Memory B cell (primary cell): ENCODE data around the gene CHPF.

ENCODE experiments used
- ATAC-seq: fragments of 150-1000 bp; cut with Tn5 transposase; 2 replicates; pipeline ENCODE4 v1.10.0; 2021; ENCODE audit warnings: low read depth, mild to moderate bottlenecking, moderate library complexity
- DNase-seq, 2 donors: peaks; one replicate each; pipeline ENCODE4 v3.0.0; 2022; ENCODE audit warnings: low spot score in 2 of 2
- H3K27ac Mint-ChIP-seq: one replicate; pipeline ENCODE4 v1.8.0; 2022; ENCODE audit warnings: mild to moderate bottlenecking, moderate library complexity, mixed read lengths
- H3K27me3 Mint-ChIP-seq: one replicate; pipeline ENCODE4 v1.8.0; 2022; ENCODE audit warnings: mixed read lengths
- H3K36me3 Mint-ChIP-seq: one replicate; pipeline ENCODE4 v1.8.0; 2022; ENCODE audit warnings: mild to moderate bottlenecking, mixed read lengths
- H3K4me1 Mint-ChIP-seq: one replicate; pipeline ENCODE4 v1.8.0; 2022; ENCODE audit warnings: mixed read lengths
- H3K4me3 Mint-ChIP-seq: one replicate; pipeline ENCODE4 v1.8.0; 2022; ENCODE audit warnings: mild to moderate bottlenecking, moderate library complexity, mixed read lengths
- H3K9me3 Mint-ChIP-seq: one replicate; pipeline ENCODE4 v1.8.0; 2022; ENCODE audit warnings: mixed read lengths

CHPF gene

DNA sequence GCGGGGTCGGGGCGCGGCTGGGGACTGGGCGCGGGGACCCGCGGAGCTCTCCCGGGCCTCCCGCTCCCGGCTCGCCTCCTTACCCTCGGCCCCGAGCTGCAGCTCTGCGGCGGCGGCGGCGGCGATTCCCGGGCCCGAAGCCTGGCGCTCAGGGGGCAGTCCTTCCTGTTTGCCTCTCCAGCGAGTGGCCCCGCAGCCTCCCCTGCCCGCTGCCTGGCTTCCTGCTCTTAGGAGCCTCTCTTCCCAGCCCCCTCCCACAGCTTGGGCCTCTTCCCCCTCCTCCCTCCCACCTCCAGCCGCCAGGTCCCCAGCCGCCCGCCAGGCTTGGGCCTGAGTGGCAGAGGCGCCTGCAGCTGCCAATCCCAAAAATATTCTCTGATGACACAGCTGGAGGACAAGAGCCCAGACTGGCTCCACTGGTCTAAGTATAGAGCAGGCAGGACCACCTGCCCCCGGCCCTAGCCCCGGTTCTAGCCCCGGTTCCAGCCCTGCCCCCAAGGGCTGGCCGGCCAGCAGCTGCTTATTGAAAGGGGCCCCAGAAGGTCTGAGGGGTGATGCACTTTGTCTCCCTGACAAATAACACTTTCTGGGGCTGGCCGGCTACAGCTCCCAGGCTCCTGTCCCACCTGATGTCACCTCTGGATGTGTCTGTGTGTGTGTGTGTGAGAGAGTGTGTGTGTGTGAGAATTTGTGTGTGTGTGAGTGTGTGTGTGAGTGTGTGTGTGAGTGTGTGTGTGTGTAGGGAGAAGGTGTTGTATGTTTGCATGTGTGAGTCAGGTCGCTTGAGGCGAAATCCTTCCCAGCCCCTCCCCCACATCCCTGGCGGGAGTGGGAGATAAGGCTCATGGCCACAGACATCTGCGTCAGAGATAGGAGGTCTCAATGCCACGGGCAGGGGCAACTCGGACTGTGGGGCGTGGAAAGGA, 28.0 kb upstream of the CHPF start, which contains the start of gene OBSL1:
Gene OBSL1, minus strand, starts transcription at position 229 of the 926 bp plus-strand sequence. CDS start 307 bp downstream, outside the sequence.
- no peak within 1 kb of the TSS for H3K27ac Mint-ChIP-seq
- peaks cover 27% of the 10 kb centered on the region for H3K27me3 Mint-ChIP-seq
- H3K36me3 Mint-ChIP-seq, result no peaks in the 10 kb centered on the region
- no peaks in the 10 kb centered on the region for H3K9me3 Mint-ChIP-seq
- no peak for DNase-seq
- peaks cover 4% of the 10 kb centered on the region for H3K4me1 Mint-ChIP-seq
- peak; percentile 15 for ATAC-seq
- peak within 1 kb of the TSS; percentile 44 for H3K4me3 Mint-ChIP-seq

DNA sequence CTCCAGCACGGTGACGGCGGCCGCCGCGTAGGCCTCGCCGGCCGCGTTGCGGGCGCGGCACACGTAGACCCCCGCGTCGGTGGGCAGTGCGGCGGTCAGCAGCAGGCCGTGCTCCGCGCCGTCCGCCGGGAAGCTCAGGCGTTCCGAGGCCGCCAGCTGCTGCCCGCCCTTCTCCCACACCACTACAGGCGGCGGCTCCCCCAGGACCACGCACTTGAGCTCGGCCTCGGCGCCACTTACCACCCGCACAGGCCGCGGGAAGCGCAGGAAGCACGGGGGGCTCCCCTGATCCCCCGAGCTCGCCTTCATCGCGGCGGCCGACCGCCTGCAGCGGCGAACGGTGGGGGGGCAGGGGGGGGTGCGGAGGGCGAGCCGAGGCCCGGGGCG, 27.3 kb upstream of the CHPF start:
- Mint-ChIP-seq H3K27ac (no peak overlapping the region), H3K4me3 (no peak overlapping the region), H3K9me3 (no peaks in the 10 kb centered on the region), H3K27me3 (peaks cover 27% of the 10 kb centered on the region), H3K4me1 (peaks cover 4% of the 10 kb centered on the region), H3K36me3 (no peaks in the 10 kb centered on the region)
- DNase-seq, result no peak
- peak; percentile 21 for ATAC-seq

DNA sequence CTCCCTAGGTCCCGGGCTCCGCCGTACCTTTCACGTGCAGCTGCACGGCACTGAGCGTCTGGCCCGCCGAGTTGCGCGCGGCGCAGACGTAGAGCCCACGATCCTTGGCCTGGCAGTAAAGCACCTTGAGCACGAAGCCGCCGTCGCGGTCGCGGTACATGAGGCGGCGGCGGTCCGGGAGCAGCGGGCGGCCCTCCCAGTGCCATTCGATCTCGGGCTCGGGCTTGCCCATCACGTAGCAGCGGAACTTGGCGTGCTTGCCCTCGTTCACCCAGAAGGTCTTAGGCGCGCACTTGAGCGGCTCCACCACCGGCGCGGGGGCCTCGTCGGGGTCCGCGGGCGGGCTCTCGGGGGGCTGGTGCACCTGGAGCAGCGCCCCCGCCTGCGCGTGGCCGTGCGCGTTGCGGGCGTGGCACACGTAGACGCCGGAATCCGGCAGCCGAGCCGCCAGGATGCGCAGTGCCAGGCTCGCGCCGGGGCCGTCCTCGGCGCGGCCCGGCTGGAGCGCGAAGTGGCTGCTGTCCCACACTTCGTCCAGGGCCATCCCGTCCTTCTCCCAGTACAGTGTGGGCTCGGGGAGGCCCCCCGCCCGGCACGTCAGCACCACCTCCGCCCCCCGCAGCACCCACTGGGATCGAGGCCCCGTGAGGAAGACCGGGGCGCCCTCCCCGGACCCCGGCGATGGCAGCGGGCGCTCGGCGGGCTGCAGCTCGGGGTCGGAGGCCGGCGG, 26.8 kb upstream of the CHPF start:
- Mint-ChIP-seq H3K4me3 (peak overlapping the region; percentile 34), H3K4me1 (peaks cover 4% of the 10 kb centered on the region), H3K27ac (no peak overlapping the region), H3K36me3 (no peaks in the 10 kb centered on the region), H3K9me3 (no peaks in the 10 kb centered on the region), H3K27me3 (peaks cover 26% of the 10 kb centered on the region)
- ATAC-seq (peak; percentile 12), DNase-seq (no peak)

DNA sequence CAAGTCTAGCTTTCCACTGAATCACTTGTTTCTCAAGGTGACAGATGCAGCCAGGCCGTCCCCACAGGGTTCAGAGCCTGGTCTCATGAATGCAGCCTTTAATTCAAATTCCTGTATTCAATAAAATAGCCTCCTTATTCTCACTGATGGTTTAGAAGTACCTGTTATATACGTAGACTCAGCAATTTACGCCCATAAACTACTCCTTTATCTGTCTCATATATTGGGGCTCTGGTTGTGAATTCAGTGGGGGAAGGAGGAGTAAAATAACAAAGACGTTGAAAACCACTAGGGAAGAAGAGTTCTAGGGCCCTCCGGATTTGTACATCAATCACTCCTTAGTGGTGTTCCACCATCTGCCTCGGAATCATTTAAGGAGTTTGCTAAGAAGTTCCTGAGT, 26.0 kb upstream of the CHPF start:
- DNase-seq (no peak), ATAC-seq (no peak)
- Mint-ChIP-seq H3K27me3 (peaks cover 24% of the 10 kb centered on the region), H3K4me1 (peaks cover 4% of the 10 kb centered on the region), H3K9me3 (no peaks in the 10 kb centered on the region), H3K4me3 (peak overlapping the region; percentile 25), H3K36me3 (no peaks in the 10 kb centered on the region), H3K27ac (no peak overlapping the region)

DNA sequence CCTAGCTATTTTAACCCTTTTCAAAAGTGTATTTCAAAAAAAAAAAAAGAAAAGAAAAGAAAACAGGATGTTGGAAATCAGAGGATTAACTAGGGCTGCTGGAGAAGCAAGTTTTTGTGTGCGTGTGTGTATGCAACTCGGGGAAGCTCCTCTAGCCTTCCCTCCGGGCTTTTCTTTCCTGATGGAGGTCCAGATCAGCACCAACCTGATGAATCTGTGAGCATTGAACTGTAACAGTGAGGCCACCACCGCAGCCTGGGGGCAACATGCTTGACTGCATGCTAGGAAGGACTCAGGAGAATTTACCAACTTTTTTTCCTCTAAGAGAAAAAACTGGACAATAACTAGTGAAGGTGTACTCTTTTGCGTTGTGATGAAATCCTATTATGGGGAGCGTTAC, 25.4 kb upstream of the CHPF start:
- no peaks in the 10 kb centered on the region for H3K9me3 Mint-ChIP-seq
- H3K27me3 Mint-ChIP-seq, result peaks cover 28% of the 10 kb centered on the region
- H3K4me1 Mint-ChIP-seq, result peaks cover 4% of the 10 kb centered on the region
- no peak for ATAC-seq
- no peak overlapping the region for H3K27ac Mint-ChIP-seq
- H3K4me3 Mint-ChIP-seq, result no peak overlapping the region
- H3K36me3 Mint-ChIP-seq, result no peaks in the 10 kb centered on the region
- DNase-seq, result no peak

DNA sequence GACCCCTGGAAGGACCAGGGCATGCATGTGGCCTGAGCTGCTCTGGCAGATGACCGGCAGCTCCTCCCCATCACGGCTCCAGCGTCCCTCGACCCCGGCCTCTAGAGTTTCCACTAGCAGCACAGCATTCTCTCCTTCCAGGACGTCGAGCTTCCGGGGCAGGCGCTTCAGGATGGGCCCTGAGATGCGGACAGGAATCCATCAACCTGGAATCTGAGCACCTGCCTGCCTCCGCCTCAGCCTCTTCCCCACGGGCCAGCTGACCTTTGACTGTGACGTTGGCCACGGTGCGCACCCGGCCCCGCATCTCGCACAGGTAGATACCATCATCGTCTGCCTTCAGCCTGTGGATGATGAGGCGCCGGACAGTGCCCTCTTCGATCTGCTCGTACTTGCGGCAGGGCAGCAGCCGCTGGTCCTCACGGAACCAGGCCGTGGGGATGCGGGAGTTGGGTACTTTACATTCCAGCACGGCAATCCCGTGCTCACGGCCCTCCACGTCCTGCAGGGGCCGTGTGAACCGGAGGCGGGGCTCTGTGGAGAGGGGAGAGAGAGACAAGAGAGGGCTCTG, 24.3 kb upstream of the CHPF start:
- DNase-seq (no peak), ATAC-seq (no peak)
- Mint-ChIP-seq H3K36me3 (no peaks in the 10 kb centered on the region), H3K27ac (no peak overlapping the region), H3K9me3 (no peaks in the 10 kb centered on the region), H3K4me1 (peaks cover 4% of the 10 kb centered on the region), H3K27me3 (peaks cover 28% of the 10 kb centered on the region), H3K4me3 (no peak overlapping the region)

DNA sequence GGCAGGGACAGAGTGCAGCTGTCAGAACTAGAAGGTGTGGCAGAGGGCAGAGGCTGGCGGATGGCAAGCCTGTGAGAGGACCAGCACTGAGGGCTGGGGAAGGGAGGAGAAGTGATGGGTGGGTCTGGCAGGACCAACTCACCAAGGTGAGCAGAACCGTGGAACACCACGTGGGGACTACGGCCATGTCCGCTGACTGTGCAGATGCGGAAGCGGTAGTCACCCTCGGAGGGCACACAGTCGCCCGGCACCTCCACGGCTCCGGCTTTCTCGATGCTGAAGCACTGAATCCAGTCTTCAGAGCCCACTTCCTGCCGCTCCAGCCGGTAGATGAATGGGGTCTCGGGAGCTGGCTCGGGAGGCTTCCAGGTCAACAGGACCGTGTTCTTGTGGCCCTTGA, 23.5 kb upstream of the CHPF start:
- no peak for DNase-seq
- H3K4me3 Mint-ChIP-seq, result no peak overlapping the region
- H3K27ac Mint-ChIP-seq, result no peak overlapping the region
- H3K9me3 Mint-ChIP-seq, result no peaks in the 10 kb centered on the region
- H3K27me3 Mint-ChIP-seq, result peaks cover 31% of the 10 kb centered on the region
- ATAC-seq, result no peak
- H3K36me3 Mint-ChIP-seq, result no peaks in the 10 kb centered on the region
- H3K4me1 Mint-ChIP-seq, result peaks cover 4% of the 10 kb centered on the region

DNA sequence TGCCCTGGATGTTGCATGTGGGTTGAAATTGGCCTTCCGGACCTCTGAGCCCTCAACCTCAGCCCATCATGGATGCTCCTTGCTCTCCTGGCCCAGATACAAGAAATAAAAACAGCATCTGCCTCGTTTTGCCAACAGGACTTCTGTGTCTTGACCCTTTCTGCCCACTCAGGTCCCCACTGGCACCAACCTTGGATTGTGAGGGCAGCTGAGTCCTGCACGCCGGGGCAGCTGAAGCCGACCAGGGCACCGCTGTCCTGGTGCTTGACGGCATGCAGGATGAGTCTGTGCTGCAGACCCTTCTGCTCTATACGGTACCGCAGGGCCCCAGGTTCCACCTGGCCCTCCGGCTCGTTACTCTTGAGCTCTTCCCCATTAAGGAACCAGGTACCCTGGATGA, 23.0 kb upstream of the CHPF start:
- no peak for ATAC-seq
- no peak overlapping the region for H3K4me3 Mint-ChIP-seq
- no peaks in the 10 kb centered on the region for H3K36me3 Mint-ChIP-seq
- no peak overlapping the region for H3K27ac Mint-ChIP-seq
- peaks cover 27% of the 10 kb centered on the region for H3K27me3 Mint-ChIP-seq
- no peak for DNase-seq
- H3K4me1 Mint-ChIP-seq, result peaks cover under 1% of the 10 kb centered on the region
- H3K9me3 Mint-ChIP-seq, result no peaks in the 10 kb centered on the region

DNA sequence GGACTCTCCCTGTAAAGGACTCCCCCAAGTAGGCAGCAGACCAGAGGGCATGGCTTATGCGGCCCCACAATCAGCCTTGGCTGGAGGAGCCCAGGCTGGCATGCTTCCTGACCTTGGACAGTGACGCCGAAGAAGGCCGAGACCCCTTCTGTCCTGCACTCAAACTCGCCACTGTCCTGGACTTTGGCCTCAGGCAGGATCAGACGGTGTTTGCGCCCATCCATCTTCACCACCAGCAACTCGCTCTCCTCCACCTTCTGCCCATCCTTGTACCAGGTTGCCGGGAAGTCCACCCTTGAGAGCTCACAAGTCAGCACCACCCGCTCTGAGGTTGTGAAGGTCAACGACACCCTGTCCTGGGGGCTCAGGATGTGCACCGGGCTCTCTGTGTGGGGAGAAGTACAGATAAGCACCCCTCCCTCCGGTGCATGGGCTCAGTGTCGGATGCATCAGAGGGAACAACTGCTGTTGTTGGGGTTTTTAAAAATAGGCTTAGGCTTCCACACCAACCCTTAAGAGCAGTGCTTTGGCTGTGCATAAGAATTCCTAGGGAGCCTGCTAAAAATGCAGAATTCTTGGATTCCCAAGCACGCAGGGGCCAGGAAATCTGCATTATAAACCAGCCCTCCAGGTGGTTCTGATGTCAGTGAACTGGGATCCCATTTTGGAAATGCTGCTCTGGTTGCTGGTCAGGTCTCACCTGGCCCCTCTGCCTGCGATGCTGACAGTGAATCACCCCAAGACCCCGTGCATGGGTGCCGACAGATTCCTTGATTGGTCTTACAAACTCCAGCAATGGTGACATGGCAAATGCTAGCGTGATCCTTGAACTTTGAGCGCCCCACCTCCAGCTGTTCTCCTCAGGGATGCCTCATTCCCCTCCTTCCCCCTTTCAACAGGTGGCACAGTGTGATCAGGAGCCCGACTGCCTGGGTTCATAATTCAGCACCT, 21.8 kb upstream of the CHPF start:
- no peak overlapping the region for H3K27ac Mint-ChIP-seq
- peaks cover 34% of the 10 kb centered on the region for H3K27me3 Mint-ChIP-seq
- ATAC-seq (no peak), DNase-seq (no peak)
- no peak overlapping the region for H3K4me3 Mint-ChIP-seq
- H3K4me1 Mint-ChIP-seq, result no peaks in the 10 kb centered on the region
- H3K9me3 Mint-ChIP-seq, result no peaks in the 10 kb centered on the region
- H3K36me3 Mint-ChIP-seq, result no peaks in the 10 kb centered on the region

DNA sequence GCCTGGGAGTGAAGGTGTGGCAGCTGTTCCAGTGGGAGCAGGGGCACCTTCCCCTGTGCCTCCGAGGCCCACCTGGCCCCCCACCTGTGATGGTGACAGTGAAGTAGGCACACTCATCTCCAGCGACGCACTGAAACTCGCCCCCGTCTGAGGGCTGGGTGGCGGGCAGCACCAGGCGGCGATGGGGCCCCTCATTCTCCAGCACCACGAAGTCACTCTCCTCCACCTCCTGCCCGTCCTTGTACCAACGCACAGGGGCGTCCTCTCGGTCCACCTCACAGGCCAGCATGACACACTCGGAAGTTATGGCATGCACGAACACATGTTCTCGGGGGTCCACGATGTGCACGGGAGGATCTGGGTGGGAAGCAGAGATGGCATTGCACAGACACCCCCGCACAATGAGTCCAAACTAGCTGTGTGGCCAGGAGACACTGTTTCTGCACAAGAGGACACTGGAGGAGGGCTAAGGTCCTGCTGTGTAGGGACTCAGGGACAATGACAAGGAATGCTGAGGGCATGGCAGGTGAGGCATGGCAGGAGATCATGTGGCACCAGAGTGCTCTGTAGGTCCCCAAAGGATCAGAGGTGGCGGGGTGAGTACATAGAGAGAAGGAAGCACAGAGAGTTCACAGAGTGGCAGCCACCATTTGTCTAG, 19.8 kb upstream of the CHPF start:
- no peak overlapping the region for H3K27ac Mint-ChIP-seq
- DNase-seq (no peak), ATAC-seq (no peak)
- no peaks in the 10 kb centered on the region for H3K9me3 Mint-ChIP-seq
- H3K4me3 Mint-ChIP-seq, result no peak overlapping the region
- H3K36me3 Mint-ChIP-seq, result no peaks in the 10 kb centered on the region
- H3K27me3 Mint-ChIP-seq, result peaks cover 36% of the 10 kb centered on the region
- no peaks in the 10 kb centered on the region for H3K4me1 Mint-ChIP-seq

DNA sequence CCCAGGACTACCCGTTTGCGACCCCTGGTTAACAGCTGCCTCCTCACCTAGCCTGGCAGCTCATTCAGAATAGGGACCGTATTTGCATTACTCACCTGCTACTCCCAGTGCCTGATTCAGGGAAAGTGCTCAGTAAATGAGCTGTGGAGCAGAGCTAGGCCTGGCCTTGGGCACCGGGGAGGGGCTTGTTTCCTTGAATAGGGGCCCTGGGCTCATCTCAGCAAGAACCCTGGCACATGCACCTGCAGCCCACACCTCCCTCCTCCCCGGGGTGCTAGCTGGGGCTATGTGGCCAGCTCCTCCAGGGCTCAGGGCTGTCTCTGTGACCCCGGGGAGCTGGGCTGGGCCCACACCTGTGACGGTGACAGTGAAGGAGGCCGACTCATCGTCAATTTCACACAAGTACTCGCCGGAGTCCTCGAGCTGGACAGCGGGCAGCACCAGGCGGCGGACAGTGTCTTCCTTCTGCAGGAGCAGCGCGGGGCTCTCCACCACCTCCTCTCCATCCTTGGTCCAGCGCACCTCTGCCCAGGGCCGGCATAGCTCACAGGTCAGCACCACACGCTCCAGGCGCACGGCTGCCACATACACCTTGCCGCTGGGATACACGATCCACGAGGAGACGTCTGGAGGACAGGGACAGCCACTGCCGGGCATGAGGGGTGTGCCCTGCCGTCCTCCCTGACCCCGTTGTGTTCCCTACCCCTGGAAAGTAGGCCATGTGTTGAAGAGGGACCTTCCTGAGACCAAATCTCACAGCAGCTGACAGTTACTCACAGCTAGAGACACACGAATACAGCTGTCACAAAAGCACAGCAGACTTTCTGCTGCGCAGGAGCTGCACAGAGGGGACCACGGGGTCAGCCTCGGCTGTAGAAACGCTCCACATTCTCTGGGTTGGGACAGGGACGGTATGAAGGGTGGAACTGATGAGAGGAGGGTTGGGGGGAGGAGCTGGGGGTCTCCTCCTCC, 18.7 kb upstream of the CHPF start:
- no peak overlapping the region for H3K27ac Mint-ChIP-seq
- H3K27me3 Mint-ChIP-seq, result peaks cover 34% of the 10 kb centered on the region
- H3K4me1 Mint-ChIP-seq, result no peaks in the 10 kb centered on the region
- H3K9me3 Mint-ChIP-seq, result no peaks in the 10 kb centered on the region
- no peaks in the 10 kb centered on the region for H3K36me3 Mint-ChIP-seq
- no peak for DNase-seq
- ATAC-seq, result no peak
- no peak overlapping the region for H3K4me3 Mint-ChIP-seq
